GM12874 (cell line): Measurements from ENCODE around the gene NAA11.

Source experiments
- TF ChIP-seq, protein P1 (sequence below): IDR thresholded peaks from 2 replicates; pipeline ENCODE4 v1.5.1; 2011; ENCODE audit warnings: low read depth, mild to moderate bottlenecking, control low read depth, low read length, moderate library complexity; ENCODE audit not compliant: insufficient read depth

Gene NAA11

DNA sequence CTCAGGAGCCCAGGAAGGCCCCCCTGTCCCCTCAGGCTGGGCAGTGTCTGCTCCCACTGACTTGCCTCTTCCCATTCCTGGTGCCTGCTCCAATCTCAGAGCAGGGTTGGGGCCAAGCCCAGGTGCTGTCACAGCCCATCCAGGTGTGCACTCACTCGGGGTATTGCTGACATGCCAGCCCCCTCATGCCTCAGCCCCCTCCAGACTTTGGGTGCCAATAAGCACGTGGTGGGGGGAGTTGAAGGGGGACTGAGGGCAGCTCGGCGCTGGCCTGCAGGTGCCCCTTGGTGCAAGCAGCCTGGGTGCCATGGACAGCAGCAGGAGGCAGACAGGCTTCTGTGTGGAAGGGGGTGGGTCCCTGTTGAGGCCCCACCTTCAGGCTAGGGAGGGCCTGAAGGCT, 28.4 kb downstream of the NAA11 start:
- TF ChIP-seq, protein P1, sequence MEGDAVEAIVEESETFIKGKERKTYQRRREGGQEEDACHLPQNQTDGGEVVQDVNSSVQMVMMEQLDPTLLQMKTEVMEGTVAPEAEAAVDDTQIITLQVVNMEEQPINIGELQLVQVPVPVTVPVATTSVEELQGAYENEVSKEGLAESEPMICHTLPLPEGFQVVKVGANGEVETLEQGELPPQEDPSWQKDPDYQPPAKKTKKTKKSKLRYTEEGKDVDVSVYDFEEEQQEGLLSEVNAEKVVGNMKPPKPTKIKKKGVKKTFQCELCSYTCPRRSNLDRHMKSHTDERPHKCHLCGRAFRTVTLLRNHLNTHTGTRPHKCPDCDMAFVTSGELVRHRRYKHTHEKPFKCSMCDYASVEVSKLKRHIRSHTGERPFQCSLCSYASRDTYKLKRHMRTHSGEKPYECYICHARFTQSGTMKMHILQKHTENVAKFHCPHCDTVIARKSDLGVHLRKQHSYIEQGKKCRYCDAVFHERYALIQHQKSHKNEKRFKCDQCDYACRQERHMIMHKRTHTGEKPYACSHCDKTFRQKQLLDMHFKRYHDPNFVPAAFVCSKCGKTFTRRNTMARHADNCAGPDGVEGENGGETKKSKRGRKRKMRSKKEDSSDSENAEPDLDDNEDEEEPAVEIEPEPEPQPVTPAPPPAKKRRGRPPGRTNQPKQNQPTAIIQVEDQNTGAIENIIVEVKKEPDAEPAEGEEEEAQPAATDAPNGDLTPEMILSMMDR, result no peak

DNA sequence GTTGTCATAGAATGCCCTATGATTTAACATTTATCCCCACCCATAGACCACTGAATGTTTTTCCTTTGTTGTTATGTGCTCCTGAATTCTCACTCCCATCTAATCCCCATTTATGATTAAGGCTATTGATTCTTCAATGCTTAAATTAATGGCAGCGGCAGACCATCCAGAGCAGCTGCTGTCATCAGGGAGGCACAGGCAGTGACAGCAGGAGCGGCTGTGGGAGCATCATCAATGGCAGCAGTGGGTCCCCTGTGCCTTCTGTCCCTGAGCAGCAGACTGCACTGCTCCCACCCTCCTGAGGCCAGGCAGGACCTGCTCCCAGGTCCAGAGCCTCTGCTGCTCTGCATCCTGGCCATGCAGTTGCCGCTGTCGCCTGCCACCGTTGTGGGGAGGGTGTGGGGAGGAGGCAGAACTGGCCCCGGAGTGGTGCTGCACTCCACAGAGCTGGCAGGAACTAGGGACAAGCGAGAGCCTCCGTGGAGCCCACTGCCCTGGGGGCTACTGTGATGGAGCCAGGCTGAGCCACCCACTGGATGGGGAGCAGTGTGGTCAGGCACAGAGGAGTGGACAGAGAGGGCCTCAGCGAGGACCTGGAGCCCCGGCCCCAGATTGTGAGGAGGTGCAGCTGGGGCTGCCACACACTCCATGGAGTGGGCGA, 29.0 kb downstream of the NAA11 start:
- TF ChIP-seq, protein P1, result no peak

- TF ChIP-seq, protein P1, result no peak
Measured at GRCh38 chr4:79295086-79295485, 30.8 kb downstream of the NAA11 start.

DNA sequence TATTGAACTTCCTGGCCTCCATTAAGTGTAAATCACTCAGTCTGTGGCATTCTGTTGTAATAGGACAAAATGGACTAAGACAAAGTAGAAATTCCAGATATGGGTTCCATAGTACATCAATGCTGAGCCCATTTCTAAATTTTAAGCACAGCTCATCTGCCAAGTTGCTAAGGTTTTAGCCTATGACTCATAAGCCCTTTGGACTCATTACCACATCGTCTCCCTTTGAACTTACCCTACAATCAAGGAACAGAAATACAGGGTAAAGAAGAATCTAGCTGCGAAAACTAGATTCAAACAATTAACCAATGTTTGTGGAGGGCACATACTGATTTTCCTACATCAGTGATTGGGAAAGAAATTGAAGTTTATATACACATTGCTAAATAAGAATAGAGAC, 31.8 kb downstream of the NAA11 start:
- TF ChIP-seq, protein P1, result no peak

GRCh38 chr4:79292008-79292407, 33.9 kb downstream of the NAA11 start:
- TF ChIP-seq, protein P1, result no peak

DNA sequence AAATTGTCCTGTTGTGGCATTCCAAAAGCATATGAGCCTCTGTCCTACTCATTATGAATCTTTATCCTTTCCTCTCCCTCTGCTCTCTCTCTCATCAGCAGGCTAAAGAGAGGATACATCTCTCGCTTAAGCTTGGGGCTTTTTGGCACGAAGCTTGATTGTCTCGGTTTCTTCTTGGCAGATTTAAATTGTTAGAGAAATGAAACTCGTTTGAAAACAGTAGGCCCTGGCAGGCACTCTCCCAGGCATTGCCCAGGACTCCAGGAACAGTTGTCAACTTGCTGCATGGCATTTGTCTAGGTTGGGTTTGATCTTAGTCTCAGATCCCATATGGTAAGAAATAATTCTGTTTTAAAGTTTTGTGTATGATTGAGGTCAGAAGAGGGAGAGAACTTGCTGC, 35.5 kb downstream of the NAA11 start:
- TF ChIP-seq, protein P1, result no peak

GRCh38 chr4:79288185-79288584, 37.7 kb downstream of the NAA11 start:
- TF ChIP-seq, protein P1, result no peak

DNA sequence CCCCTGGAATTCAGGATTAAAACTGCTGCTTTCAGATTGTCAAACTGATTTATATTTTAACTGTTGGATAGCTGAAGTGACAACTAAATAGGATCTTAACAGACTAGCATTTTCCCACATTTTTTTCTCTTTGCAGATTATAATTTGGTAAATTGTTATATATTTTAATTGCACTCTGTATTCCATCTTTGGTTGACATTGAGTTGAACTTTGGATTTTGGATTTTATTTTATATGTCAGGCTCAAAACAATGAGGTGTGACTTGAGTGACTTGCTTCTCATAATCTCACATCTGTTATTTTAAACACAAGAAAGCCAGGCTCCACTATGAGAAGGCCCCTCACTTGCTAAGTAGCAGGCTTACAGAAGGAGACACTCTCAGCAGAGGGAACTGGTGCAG, 38.1 kb downstream of the NAA11 start:
- TF ChIP-seq, protein P1, result no peak
